ENCODE data around the gene PCMT1. TPM values are rescaled to one million over a fixed set of nuclear protein-coding genes. Genes with fewer than 3 reads are reported as not detected.

Gene PCMT1
- 58.5 TPM for total RNA-seq (ENCODE audit: unreplicated experiment)
- long read RNA-seq, transcript PCMT1-201 (7 exons, 1,293 nt), result minor isoform, 11 of 61 reads
- long read RNA-seq, transcript PCMT1-203 (8 exons, 1,938 nt), result major isoform, 31 of 61 reads
- long read RNA-seq, transcript PCMT1-205 (8 exons, 1,984 nt), result minor isoform, 13 of 61 reads
- long read RNA-seq, partial matches to known transcripts, result 1 of 61 reads
- long read RNA-seq, other reads (novel, unspliced or antisense), result 4 of 61 reads

- Mint-ChIP-seq H3K27me3 (ENCODE audit: unreplicated experiment) (peaks cover 2% of the 10 kb centered on the region), H3K9me3 (ENCODE audit: unreplicated experiment) (no peaks in the 10 kb centered on the region), H3K27ac (ENCODE audit: unreplicated experiment) (peak within 1 kb of the TSS; percentile 61), H3K4me3 (ENCODE audit: unreplicated experiment) (peak within 1 kb of the TSS; percentile 90), H3K36me3 (ENCODE audit: low read depth, unreplicated experiment) (no peaks in the 10 kb centered on the region), H3K4me1 (ENCODE audit: unreplicated experiment) (peaks cover 24% of the 10 kb centered on the region)
- peak; percentile 91 for DNase-seq (ENCODE audit: low spot score)
- no peak for TF ChIP-seq CTCF (IDR thresholded peaks at IDR 0.05; ENCODE audit: unreplicated experiment)
Measured at GRCh38 chr6:149749594-149750135, at the start of gene PCMT1. Gene PCMT1, plus strand, starts transcription at chr6:149749741. Its CDS starts 161 bp downstream, at chr6:149749902.

GRCh38 chr6:149701714-149702113, 47.8 kb upstream of the PCMT1 start:
- no peaks in the 10 kb centered on the region for H3K9me3 Mint-ChIP-seq (ENCODE audit: unreplicated experiment)
- H3K4me1 Mint-ChIP-seq (ENCODE audit: unreplicated experiment), result no peaks in the 10 kb centered on the region
- no peak overlapping the region for H3K4me3 Mint-ChIP-seq (ENCODE audit: unreplicated experiment)
- no peaks in the 10 kb centered on the region for H3K36me3 Mint-ChIP-seq (ENCODE audit: low read depth, unreplicated experiment)
- no peak overlapping the region for H3K27ac Mint-ChIP-seq (ENCODE audit: unreplicated experiment)
- H3K27me3 Mint-ChIP-seq (ENCODE audit: unreplicated experiment), result no peaks in the 10 kb centered on the region
- no peak for TF ChIP-seq CTCF (IDR thresholded peaks at IDR 0.05; ENCODE audit: unreplicated experiment)
- DNase-seq (ENCODE audit: low spot score), result no peak

- peaks cover 4% of the 10 kb centered on the region for H3K36me3 Mint-ChIP-seq (ENCODE audit: low read depth, unreplicated experiment)
- H3K9me3 Mint-ChIP-seq (ENCODE audit: unreplicated experiment), result no peaks in the 10 kb centered on the region
Measured at GRCh38 chr6:149711711-149712110, 37.8 kb upstream of the PCMT1 start.

GRCh38 chr6:149714442-149714841, 35.1 kb upstream of the PCMT1 start:
- Mint-ChIP-seq H3K4me3 (ENCODE audit: unreplicated experiment) (no peak overlapping the region), H3K27ac (ENCODE audit: unreplicated experiment) (no peak overlapping the region), H3K36me3 (ENCODE audit: low read depth, unreplicated experiment) (peaks cover 4% of the 10 kb centered on the region), H3K27me3 (ENCODE audit: unreplicated experiment) (peaks cover 8% of the 10 kb centered on the region), H3K9me3 (ENCODE audit: unreplicated experiment) (no peaks in the 10 kb centered on the region), H3K4me1 (ENCODE audit: unreplicated experiment) (peaks cover 29% of the 10 kb centered on the region)
- TF ChIP-seq CTCF (IDR thresholded peaks at IDR 0.05; ENCODE audit: unreplicated experiment), result no peak
- DNase-seq (ENCODE audit: low spot score), result no peak

More at GRCh38 chr6:149711711-149712110, 37.8 kb upstream of the PCMT1 start:
- no peaks in the 10 kb centered on the region for H3K27me3 Mint-ChIP-seq (ENCODE audit: unreplicated experiment)
- no peak overlapping the region for H3K4me3 Mint-ChIP-seq (ENCODE audit: unreplicated experiment)
- no peak for TF ChIP-seq CTCF (IDR thresholded peaks at IDR 0.05; ENCODE audit: unreplicated experiment)
- no peak overlapping the region for H3K27ac Mint-ChIP-seq (ENCODE audit: unreplicated experiment)
- no peak for DNase-seq (ENCODE audit: low spot score)
- peaks cover 24% of the 10 kb centered on the region for H3K4me1 Mint-ChIP-seq (ENCODE audit: unreplicated experiment)

Measured in endothelial cell (in vitro differentiated cells).